Ramos (cell line): ENCODE results near the gene DNAAF5.

ENCODE experiments used
- in situ Hi-C: fragments of 300-500 bp; cut with MboI; formaldehyde crosslinking; loops from one replicate; pipeline ENCODE4 v1.14.3; 2022; ENCODE audit warnings: low sequenced_read_pairs; ENCODE audit not compliant: unreplicated experiment

The DNAAF5 gene

GRCh38 chr7:703049-703448, 23.4 kb upstream of the DNAAF5 start:
- in situ Hi-C loops: no loop called here

- in situ Hi-C loops: no loop called here
These were observed 19.8 kb upstream of the DNAAF5 start for GRCh38 chr7:706721-707120.

GRCh38 chr7:707296-708000, 19.1 kb upstream of the DNAAF5 start:
- in situ Hi-C loops: no loop called here

- in situ Hi-C loops: no loop called here
These were observed 16.3 kb upstream of the DNAAF5 start for GRCh38 chr7:710161-710560.

- in situ Hi-C loops: no loop called here
These were observed 15.2 kb upstream of the DNAAF5 start for GRCh38 chr7:711093-711921.

GRCh38 chr7:711922-712380, 14.5 kb upstream of the DNAAF5 start:
- in situ Hi-C loops: no loop called here

GRCh38 chr7:712381-713138, 13.9 kb upstream of the DNAAF5 start:
- in situ Hi-C loops: no loop called here

- in situ Hi-C loops: no loop called here
These were observed 13.4 kb upstream of the DNAAF5 start for GRCh38 chr7:713139-713457.

- in situ Hi-C loops: no loop called here
These were observed 12.8 kb upstream of the DNAAF5 start for GRCh38 chr7:713488-714230.

- in situ Hi-C loops: no loop called here
These were observed 12.2 kb upstream of the DNAAF5 start for GRCh38 chr7:714251-714671.

GRCh38 chr7:716222-716621, 10.3 kb upstream of the DNAAF5 start:
- in situ Hi-C loops: no loop called here

GRCh38 chr7:716636-717035, 9.9 kb upstream of the DNAAF5 start:
- in situ Hi-C loops: no loop called here

- in situ Hi-C loops: no loop called here
These were observed 4.8 kb upstream of the DNAAF5 start for GRCh38 chr7:721619-722248.

- in situ Hi-C loops: no loop called here
These were observed 3.0 kb upstream of the DNAAF5 start for GRCh38 chr7:723541-723940.

- in situ Hi-C loops: no loop called here
These were observed 2.2 kb upstream of the DNAAF5 start for GRCh38 chr7:724298-724697.

- in situ Hi-C loops: no loop called here
These were observed 1.1 kb upstream of the DNAAF5 start for GRCh38 chr7:725223-726005.

- in situ Hi-C loops: no loop called here
These were observed 280 bp downstream of the DNAAF5 start for GRCh38 chr7:726854-727103.

- in situ Hi-C loops: no loop called here
These were observed 756 bp downstream of the DNAAF5 start, which contains the start of gene PRKAR1B for GRCh38 chr7:727104-727805. PRKAR1B (minus strand) TSS chr7:727281; CDS start chr7:711505, 15,776 bp downstream.
